ENCODE data around the gene PILRA. TPM values are rescaled to one million over a fixed set of nuclear protein-coding genes. Genes with fewer than 3 reads are reported as not detected.

Gene PILRA
- total and polyA plus RNA-seq, 2 of the 13 experiments (the other 11 are each of a cell fraction or from before 2014, with no cell fraction given), result 0.13 to 1.3 TPM

GRCh38 chr7:100428199-100428966 lies 55.1 kb downstream of the PILRA start, which contains the start of gene ZCWPW1 (continued):
- no peak for TF ChIP-seq ZNF20 (CRISPR knock-in tag; IDR thresholded peaks at IDR 0.05)
- no peak for TF ChIP-seq ZNF570 (CRISPR knock-in tag; IDR thresholded peaks at IDR 0.05; ENCODE audit: borderline replicate concordance)
- TF ChIP-seq NFIB (CRISPR knock-in tag; IDR thresholded peaks at IDR 0.05; ENCODE audit: borderline replicate concordance), result no peak
- peak; percentile 69 for TF ChIP-seq YEATS4 (CRISPR knock-in tag; IDR thresholded peaks at IDR 0.05; ENCODE audit: borderline replicate concordance)
- TF ChIP-seq ZBTB4 (CRISPR knock-in tag; IDR thresholded peaks at IDR 0.05; ENCODE audit: borderline replicate concordance), result peak; percentile 35
- peak; percentile 15; the same call in 1 of the 2 replicates for TF ChIP-seq HNF1A (IDR thresholded peaks at IDR 0.05; ENCODE audit: low read depth)
- TF ChIP-seq HNF1A (CRISPR knock-in tag; IDR thresholded peaks at IDR 0.05; ENCODE audit: borderline replicate concordance), result no peak; the same call in 1 of the 2 replicates
- peak; percentile 4; the same call in 1 of the 2 replicates for TF ChIP-seq FOXK1 (CRISPR knock-in tag; IDR thresholded peaks at IDR 0.05; ENCODE audit: borderline replicate concordance, low read depth)
- 0 out of 2 replicates have a peak, but pooled peaks have one; percentile 30 for TF ChIP-seq PPARG (CRISPR knock-in tag; conservative IDR thresholded peaks at IDR 0.05)
- TF ChIP-seq TRIM22 (IDR thresholded peaks at IDR 0.05), result no peak
- no peak for TF ChIP-seq CREB3 (CRISPR knock-in tag; IDR thresholded peaks at IDR 0.05)
- TF ChIP-seq ZSCAN29 (CRISPR knock-in tag; conservative IDR thresholded peaks at IDR 0.05), result peak; percentile 97
- peak; percentile 25; the same call in 1 of the 2 replicates for TF ChIP-seq ERF (CRISPR knock-in tag; IDR thresholded peaks at IDR 0.05)
- TF ChIP-seq RAD21 (CRISPR knock-in tag; IDR thresholded peaks at IDR 0.05), result peak; percentile 15; the same call in 1 of the 2 replicates
- no peak for TF ChIP-seq ZMAT5 (CRISPR knock-in tag; IDR thresholded peaks at IDR 0.05; ENCODE audit: borderline replicate concordance, low read depth)
- no peak for TF ChIP-seq CBX2 (IDR thresholded peaks at IDR 0.05; ENCODE audit: low read depth, low read length)
- no peak for TF ChIP-seq CBX2 (CRISPR knock-in tag; IDR thresholded peaks at IDR 0.05; ENCODE audit: low read depth)
- TF ChIP-seq ZNF7 (CRISPR knock-in tag; IDR thresholded peaks at IDR 0.05), result no peak
- peak; percentile 37; the same call in 1 of the 2 replicates for TF ChIP-seq ZFP36L2 (CRISPR knock-in tag; IDR thresholded peaks at IDR 0.05)

Measured in HepG2 (cell line).